Measurements from ENCODE around the gene MIDN.
A peak's percentile ranks its signal among the peaks of the same experiment; 100 is the strongest.

Gene MIDN

DNA sequence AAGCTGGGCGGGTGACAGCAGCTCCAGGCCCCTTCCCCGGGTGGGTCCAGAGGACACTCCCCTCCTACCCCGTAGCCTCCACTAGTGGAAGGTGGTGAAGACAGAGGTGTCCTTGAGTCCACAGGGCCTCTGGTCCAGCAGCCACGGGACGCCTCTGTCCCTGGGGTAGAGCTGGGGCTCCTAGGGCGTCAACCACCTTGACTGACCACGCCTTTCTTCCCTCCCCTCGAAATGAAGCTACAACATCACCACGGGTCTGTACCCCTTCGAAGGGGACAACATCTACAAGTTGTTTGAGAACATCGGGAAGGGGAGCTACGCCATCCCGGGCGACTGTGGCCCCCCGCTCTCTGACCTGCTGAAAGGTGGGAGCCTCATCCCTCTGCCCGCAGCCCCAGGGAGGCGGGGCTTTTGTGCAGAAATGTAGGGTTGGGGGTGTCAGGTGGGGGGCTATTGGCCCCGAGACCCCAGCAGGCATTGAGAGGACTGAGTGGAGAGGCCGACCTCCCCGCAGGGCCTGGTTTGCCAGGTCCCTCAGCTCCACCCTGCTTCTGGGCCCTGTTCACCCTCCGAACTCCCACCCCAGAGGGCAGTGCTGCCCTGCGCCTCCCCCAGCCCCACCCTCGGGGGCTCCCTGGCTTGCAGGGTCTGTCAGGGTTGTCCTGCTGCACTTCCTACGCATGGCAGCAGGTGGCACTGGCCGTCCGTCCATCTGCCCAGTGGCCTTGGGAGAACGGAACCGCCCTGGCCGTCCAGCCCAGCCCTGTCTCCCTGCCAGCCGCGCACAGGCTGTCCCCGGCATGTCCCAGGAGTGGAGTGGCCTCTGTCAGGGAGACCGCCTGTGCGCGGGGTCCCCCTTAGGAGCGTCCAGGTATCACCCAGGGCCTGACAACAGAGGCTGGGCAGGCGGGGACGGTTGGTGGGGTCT, 27.1 kb upstream of the MIDN start:
- peak; percentile 27 to 46 for DNase-seq

DNA sequence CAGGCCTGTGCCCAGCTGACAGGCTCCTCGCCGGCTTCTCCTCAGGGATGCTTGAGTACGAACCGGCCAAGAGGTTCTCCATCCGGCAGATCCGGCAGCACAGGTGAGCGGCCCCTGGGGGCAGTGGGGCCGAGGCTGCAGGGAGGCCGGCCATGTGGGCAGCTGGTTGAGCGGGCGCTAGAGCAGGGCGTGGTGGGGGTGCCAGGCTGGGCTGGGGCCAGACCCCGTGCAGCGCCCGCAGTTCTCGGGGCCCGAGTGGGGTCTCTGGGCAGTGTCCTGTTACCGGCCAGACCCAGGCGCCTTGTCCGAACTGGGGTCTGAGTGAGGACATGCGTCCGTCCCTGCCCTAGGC, 26.5 kb upstream of the MIDN start:
- no peak for DNase-seq

DNA sequence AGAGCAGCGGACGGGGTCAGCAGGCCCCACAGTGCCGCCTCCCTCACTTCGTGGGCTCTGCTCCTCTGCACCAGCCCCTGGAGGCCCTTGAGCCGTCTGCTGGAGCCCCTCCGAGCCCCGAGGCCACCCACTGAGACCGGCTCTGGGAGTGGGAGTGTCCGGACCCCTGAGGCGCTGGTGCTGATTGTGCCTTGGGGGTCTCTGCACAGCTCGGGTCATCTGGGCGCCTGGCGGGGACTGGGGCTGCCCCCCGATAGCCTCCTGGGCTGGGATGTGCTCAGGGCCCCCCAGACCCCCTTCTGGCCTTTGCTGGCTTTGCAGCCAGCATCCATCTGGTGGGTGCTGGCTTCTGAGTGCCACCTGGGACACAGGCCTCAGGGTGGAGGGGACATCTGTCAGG, 26.0 kb upstream of the MIDN start:
- no peak for DNase-seq

DNA sequence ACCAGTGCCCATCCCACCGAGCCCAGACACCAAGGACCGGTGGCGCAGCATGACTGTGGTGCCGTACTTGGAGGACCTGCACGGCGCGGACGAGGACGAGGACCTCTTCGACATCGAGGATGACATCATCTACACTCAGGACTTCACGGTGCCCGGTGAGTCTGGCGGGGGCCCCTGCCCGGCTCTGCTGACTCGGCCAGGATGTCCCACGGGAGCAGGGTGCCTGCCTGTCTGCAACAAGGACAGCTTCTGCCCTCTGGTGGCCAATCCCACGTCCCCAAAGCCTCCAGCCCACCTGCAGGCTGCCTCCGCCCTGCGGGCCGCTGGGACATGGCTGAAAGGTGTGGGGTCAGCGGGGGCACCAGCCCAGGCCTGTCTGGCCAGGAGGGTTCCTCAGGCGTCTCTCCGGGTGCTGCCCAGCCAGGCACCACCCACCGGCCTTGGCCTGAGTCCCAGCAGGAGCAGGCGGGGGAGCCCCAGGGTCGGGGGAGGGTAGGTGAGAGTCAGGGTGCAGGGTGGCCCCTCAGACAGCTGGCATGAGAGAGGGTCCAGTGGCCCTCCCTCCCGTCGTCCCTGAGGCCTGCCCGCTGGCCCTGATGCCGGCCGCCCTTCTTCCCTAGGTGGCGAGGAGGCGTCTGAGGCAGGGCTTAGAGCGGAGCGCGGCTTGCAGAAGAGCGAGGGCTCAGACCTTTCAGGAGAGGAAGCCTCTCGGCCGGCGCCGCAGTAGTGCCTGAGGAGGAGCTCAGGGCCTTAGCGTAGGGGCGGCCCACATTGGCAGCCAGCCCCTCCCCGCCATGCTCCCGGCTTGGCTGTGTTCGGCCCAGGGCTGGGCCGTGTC, 25.1 kb upstream of the MIDN start:
- no peak for DNase-seq

DNA sequence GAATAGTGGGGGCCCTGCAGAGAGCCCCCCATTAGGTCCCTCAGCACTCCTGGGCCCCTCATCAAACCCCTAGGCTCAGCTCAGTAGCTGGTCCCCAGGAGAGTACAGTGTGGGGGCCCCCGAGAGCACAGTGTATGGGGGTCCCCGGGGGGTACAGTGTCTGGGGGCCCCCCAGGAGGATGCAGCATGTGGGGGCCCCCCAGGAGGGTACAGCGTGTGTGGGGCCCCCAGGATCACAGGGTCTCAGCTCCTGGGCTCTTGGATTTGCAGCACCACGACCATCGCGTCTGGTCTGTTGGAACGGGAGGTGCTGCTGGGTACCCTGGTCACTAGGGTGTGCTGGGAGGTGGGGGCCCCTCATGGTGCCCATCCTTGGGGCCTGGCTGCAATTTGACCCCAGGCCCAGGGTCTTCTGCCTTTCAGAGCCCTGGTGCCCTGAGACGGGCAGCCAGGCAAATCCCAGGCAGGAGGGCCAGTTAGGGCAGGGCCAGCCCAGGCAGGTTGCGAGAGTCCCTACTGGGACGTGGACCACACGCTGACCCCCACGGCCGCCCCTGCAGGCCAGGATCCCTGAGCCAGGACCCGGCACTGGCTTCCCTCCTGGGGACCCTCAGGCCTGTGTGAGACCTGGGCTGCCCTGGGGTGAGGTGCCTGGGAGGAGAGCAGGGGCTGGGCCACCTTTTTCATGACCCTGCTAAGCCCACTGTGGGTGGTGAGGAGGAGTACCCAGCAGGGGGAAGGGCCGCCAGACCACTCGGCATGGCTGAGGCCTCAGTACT, 24.1 kb upstream of the MIDN start:
- no peak for DNase-seq

DNA sequence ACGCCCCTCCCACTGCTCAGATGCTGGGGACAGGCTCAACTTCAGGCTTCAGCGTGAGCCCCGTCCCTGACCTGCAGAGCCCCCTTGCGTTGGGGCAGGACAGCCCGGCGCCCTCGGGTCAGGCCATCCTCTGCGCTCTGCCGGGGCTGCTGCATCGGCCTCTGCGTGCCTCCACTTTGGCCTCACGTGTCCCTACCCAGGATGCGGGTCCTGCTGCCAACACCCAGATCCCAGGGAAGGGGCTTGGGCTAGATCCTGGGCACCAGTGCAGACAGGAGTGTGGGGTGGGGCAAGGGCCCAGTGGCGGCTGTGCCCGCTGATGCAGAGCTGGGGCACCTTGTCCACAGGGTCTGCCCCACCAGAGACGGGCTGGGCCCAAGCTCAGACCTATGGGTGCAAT, 23.5 kb upstream of the MIDN start:
- no peak for DNase-seq

DNA sequence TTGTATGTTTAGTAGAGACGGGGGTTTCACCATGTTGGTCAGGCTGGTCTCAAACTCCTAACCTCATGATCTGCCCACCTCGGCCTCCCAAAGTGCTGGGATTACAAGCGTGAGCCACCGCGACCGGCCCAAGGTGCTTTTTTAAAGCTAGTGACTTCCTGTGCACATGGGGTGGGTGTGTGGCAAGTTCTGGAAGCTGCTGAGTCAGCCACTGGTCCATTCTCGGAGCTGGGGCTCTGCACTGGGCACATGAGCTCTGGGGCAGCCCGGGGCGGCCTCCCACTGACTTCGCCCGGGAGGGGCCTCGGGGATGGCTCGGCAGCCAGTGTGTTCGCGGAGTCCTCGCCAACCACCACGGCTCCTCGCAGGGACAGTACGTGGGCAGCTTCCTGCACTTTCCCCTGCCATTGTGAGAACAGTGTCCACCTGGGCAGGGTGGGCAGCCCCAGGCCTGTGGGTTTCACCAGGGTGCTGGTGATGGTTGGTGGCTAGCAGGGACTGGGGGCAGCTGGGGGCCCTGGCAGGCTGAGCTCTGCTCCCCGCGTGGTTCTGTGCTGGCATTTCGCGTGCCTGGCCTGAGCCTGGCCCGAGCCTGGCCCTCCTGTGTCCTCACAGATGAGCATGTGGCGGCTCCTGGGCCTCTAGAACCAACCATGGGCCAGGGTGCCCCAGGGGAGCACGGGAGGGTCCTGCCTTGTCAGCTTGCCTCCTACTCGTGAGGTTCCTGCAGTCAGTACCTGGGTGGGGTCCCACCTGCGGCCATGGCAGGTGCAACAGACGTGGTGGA, 22.8 kb upstream of the MIDN start:
- no peak for DNase-seq

DNA sequence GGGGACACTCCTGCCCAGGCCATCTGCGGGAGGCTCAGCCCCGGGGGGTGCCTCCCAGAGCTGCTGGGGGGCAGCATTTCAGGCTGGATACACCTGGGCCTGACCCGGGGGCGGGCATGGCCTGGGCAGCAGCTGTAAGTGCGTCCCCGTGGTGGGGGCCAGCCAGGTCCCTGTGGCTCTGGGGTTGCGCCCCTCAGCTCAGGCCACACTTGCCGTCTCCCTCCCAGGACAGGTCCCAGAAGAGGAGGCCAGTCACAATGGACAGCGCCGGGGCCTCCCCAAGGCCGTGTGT, 22.2 kb upstream of the MIDN start:
- DNase-seq = no peak

DNA sequence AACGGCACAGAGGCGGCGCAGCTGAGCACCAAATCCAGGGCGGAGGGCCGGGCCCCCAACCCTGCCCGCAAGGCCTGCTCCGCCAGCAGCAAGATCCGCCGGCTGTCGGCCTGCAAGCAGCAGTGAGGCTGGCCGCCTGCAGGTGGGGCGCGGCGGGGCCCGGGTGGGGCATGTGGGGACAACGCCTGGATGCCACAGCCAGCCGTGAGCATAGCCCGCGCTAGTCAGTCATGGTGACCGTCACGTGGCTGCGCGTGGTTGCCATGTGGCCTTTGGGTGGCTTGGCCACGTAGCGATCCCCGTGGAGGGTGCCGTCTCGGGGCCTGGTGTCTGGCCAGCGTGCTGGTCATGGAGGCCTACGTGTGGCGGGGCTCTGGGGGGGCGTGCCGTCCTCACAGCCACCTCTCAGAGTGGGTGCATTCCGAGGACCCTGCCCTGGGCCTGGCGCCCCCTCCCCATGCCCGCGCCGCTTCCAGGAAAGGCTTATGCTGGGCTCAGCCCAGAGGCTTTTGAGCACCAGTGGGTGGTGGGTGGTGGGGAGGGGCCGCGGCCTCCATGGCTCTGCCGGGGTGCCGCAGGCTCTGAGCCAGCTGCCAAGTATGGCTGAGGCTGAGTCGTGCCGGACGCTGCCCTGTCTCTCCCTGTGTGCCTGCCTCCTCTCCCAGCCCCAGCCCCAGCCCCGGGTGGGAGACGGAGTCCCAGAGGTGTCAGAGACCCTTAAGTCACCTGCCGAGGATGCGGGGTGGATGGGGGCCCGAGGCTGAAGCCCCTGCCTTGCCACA, 21.7 kb upstream of the MIDN start:
- no peak for DNase-seq

DNA sequence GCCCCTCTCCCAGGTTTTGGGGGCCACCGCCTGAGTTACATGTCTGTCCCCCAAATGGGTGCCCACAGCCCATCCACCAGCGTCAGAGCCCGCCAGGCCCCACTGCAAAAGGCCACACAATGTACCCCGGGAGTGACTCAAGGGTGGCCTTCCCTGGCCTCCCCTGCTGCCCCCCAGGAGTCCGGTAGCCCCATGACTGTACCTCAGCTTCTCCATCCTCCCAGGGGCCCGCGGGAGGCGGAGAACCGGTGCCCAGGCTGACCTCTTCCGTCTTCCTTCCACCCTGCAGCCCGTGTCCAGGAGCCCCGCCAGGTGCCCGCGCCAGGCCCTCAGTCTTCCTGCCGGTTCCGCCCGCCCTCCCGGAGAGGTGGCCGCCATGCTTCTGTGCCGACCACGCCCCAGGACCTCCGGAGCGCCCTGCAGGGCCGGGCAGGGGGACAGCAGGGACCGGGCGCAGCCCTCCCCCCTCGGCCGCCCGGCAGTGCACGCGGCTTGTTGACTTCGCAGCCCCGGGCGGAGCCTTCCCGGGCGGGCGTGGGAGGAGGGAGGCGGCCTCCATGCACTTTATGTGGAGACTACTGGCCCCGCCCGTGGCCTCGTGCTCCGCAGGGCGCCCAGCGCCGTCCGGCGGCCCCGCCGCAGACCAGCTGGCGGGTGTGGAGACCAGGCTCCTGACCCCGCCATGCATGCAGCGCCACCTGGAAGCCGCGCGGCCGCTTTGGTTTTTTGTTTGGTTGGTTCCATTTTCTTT, 20.9 kb upstream of the MIDN start:
- no peak for DNase-seq

DNA sequence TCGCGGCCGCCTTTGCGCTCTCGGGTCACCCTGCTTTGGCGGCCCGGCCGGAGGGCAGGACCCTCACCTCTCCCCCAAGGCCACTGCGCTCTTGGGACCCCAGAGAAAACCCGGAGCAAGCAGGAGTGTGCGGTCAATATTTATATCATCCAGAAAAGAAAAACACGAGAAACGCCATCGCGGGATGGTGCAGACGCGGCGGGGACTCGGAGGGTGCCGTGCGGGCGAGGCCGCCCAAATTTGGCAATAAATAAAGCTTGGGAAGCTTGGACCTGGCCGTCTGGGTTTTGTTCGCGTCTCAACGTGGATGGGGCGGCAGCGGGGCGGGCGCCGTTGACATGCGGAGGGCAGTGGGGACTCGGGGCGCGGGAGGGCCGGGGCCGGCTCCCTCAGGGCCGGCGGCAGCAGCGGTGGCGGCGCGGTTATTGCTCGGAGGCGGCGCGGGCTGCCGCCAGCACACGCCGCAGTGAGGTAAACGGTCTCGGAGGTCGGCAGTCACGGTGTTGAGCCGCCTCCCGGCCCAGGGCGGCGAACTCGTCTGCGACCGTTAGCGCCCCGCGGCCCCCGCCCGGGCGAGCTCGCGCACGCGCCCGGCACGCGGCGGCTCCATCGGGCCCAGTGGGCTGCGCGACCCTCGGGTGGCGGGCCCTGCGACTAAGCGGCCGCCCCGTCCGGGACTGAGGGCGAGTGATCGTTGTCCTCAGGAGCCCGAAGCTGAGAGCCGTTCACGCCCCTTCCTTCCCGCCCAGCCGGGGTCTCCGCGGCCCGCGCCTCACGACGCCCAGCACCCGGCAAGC, 20.0 kb upstream of the MIDN start:
- DNase-seq = no peak

DNA sequence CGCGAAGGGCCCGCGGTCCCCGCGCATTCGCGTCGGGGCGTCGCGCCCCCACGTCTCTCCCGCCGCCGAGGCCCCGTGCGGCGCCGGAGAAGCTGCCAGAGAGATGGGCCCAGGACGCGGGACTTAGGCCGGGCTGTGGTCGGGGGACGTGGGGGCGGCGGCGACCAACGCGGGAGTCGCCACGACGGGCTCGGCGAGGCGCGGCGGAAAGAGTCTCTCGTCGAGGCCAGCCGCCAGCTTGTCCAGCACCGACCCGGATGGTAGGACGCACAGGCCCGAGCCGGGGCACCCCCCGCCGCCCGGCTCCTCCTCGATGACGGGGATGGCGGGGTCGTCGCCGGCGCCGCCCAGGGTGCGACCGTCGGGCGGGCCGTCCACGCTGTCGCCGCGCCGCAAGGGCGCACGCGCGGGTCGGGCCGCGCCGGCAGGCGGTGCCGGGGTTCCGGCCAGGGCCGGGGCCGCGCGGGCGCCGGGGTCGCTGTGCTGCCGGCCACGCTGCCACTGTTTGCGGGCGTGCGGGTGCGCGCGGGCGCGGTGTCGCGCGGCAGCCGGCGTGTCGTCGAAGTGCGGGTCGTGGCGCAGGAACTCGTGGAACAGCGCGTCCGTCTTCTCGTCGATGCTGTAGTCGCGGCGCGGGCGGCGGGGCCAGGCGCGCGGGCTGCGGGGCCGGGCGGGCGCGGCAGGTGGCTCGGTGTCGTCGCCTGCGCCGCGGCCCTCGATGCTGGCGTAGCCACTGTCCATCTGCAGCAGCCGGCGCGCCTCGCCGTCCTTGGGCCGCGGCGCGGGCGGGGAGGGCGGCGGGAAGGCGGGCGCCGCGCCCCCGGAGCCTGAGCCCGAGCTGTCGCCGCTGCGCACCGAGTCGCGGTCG, 19.1 kb upstream of the MIDN start:
- DNase-seq = no peak

DNA sequence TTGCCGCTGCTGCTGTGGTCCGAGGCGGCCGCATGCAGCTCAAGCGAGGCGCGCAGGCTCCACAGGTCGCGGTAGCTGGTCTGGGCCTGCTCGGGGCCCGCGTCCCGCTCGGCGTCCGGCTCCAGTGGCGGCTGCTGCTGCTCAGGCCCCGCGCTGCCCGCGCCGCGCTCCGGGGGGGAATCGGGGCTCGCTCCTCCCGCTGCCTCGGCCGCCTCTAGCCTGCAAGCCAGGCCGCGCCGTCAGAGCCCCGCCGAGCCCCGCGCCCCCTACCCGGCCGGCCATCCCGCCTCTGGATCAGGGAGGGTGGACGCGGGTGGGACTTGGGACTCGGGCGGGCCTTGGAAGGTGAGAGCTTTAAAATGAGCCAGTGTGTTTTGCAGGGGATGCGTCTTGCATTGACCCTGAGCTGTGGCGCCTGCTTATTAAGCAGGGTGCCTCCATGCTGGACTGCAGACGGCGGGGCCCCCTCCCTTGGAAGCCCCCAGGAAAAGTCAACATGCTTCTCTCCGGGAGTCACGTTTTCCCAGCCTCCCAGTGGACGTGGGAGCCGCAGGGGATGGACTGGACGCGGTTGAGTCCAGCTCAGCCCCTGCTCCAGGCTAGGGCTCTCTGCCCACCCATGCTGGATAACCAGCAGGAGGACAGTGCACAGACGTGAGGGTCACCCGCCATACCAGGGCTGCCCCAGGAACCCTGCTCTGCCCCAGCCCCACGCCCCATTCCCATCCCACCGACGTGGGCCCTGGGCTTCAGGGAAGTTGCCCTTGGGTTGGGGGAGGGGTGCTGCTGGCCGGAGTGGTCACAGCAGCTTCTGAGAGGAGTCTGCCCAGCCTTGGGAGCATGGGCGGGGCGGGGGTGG, 18.2 kb upstream of the MIDN start:
- no peak for DNase-seq

DNA sequence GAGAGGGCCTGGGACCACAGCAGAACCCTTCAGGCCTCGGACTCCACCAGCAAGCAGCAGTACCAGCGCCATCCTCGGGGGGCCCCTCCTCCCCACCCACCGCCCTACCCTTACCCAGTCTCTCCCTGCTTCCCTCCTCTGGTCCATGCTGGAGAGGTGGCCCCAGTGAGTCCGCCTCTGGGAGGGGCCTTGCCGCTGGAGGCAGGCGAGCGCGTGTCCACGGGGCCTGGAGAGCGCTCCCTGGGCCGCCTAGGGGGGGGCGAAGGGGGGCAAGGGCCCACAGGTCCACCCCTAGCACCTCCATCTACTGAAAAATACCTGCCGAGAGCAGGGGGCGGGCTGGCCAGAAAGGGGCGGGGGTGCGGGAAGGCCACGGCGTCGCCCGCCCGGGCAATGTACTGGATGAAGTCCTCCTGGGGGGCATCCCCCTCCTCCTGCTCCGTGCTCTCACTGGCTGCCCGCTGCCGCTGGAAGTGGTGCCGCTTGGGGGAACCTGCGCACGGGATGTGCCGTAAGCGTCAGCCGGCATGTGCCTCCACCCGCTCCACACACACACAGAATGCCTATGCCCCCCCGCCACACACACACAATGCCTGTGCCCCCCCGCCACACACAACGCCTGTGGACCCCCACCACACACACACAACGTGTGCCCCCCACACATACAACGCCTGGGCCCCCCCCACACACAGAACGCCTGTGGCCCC, 17.4 kb upstream of the MIDN start:
- no peak for DNase-seq

DNA sequence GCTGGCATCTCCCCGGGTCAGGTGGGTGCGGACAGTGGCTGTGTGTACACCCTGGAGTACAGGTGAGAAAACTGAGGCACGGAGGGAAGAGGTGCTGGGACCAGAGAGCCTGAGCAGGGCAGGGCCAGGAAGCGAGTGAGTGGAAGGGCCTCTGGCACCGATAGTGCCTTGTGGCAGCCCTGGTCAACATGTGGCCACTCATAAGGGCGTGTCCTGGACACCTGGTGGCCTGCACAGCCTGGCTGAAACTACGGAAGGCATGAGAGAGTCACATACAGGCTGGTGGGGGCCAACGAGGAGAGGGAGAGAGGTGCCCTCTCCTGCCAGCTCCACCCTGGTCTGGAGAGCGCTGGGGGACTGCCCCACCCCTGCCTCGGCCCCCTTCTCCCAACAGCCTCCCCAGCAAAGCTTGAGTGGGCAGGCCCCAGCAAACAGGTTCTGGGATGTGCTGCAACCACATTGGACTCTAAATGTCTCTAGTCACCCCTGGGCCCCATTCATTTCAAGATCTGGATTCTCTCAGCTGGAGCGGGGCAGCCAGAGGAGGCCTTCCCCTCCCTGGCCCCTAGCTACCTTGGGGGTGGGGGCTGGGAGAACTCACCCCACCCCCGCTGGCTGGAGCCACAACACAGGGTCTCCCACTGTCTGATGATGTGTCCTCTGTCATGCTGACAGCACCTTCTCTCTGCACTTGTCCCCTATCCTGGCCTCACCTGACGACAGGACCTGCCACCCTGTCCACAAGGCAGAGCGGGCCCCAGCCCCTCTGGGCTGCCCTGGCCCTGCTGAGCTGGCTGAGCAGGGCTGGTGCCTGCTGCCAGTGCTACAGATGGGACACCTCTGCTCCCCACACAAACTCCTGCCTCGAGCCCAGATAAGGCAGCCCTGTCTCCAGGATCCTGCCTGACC, 16.4 kb upstream of the MIDN start:
- no peak for DNase-seq

DNA sequence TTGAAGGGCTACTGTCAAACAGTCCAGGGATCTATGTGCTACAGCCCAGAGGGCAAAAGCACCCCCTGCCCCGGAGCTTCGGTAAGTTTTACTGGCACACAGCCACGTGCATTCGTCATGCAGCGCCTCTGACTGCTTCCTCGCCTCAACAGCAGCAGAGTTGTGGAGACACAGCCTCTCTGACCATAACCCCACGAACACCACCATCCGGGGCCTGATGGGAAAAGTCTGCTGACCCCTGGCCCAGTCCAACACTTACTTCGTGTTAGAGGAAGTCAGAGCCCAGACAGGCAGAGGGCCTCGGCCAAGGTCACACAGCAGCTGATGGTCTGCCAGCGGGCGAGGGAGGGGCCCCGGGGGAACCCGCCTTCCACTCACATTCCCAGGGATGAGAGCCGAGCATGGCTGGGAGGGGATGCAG, 15.7 kb upstream of the MIDN start:
- no peak for DNase-seq
